Caki2 (cell line): ENCODE data around the gene GOLPH3. TPM values are rescaled to one million over a fixed set of nuclear protein-coding genes. Genes with fewer than 3 reads are reported as not detected.
"Not testable (repeated sequence)": the region's sequence is repeated elsewhere in the genome, so short reads cannot be mapped to it uniquely, and the experiment has no call there.

Source experiments
- DNase-seq: peaks from one replicate; pipeline ENCODE4 v3.0.0-alpha.2; 2015; ENCODE audit warnings: low read depth
- in situ Hi-C: cut with HindIII; loops from 2 replicates; pipeline ENCODE4 v1.10.0; 2016; ENCODE audit warnings: low sequenced_read_pairs, low pct_unique_long_range_greater_than_20kb, mixed read lengths
- total RNA-seq: library from RNA; depleted of rRNA; stranded (reverse); fragments of >200 nt; shearing (Covaris generic); gene quantifications from 2 replicates; pipeline ENCODE4 v1.2.3, GENCODE V29; 2014; ENCODE audit warnings: low replicate concordance

The GOLPH3 gene
- total RNA-seq, 1 experiment from 2014 or later = 55.1 TPM

DNA sequence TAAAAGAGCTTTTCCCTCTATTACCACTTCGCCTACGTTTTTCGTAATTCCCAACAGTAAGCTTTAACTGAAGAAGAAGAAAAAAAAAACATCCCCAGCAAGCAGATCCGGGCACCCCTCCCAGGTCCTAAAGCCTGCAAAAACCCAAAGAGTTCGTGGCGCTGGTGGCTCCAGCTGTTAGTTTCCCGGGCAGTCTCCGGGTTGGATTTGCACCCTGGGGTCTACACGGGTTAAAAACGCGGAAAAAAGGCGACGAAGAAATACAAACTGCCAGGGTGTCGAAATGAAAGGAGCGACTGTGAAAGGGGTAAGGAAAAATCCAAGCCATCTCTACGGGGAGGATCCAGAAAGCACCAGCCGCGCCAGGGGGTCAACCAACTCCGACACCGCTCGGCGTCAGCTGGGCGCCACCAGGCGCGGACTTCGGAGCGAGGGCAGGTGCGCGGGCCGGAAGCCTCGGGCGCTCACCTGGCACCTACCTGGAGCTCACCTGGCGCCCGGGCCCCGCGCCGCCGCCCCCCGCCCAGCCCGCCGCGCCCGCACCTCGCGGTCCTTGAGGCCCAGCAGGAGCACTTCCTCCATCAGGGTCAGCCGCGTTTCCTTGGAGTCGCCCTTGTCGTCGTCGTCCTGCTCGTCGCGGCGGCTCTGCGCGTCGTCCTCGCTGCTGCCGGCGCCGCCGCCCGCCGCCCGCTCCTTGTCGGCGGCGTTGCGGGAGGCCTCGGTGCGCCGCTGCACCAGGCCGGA, 680 bp downstream of the GOLPH3 start:
- in situ Hi-C loops = no loop called here
- DNase-seq = peak; percentile 59

DNA sequence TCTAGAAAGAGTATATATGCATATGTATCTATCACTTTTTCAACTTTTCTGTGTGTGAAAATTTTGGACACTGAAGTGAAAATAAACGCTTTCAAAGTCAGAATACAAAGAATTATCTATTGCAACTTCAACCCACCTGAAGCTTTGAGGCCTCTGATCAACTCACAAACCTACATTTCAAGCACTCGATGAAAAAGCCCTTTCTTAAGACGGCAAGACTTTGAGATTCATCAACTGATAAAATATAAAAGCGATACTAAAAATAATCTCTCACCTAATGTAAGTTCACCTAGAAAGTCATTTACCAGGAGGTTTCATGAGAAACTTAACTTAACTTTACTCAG, 1.2 kb downstream of the GOLPH3 start:
- in situ Hi-C loops = no loop called here
- DNase-seq = no peak

DNA sequence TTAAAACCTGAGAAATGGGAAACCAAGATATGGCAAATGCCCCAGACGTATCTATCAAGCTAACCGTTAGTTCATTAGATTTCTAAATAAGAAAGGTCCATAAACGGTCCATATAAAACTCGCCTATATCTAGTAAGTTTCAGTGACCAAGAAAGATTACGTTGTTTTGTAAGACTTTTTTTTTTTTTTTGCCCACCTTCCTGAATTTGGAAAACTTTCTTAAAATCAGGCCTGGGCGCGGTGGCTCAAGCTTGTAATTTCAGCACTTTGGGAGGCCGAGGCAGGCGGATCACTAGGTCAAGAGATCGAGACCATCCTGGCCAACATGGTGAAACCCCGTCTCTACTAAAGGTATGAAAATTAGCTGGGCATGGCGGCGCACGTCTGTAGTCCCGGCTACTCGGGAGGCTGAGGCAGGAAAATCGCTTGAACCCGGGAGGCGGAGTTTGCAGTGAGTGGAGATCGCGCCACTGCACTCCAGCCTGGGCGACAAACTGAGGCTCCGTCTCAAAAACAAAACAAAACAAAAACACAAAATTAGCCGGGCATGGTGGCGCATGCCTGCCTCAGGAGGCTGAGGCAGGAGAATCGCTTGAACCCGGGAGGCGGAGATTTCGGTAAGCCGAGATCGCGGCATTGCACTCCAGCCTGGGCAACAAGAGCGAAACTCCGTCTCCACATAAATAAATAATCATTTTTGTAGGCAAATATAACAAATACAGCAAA, 1.8 kb downstream of the GOLPH3 start:
- peak; percentile 50 for DNase-seq
- in situ Hi-C loops = not testable (repeated sequence)

DNA sequence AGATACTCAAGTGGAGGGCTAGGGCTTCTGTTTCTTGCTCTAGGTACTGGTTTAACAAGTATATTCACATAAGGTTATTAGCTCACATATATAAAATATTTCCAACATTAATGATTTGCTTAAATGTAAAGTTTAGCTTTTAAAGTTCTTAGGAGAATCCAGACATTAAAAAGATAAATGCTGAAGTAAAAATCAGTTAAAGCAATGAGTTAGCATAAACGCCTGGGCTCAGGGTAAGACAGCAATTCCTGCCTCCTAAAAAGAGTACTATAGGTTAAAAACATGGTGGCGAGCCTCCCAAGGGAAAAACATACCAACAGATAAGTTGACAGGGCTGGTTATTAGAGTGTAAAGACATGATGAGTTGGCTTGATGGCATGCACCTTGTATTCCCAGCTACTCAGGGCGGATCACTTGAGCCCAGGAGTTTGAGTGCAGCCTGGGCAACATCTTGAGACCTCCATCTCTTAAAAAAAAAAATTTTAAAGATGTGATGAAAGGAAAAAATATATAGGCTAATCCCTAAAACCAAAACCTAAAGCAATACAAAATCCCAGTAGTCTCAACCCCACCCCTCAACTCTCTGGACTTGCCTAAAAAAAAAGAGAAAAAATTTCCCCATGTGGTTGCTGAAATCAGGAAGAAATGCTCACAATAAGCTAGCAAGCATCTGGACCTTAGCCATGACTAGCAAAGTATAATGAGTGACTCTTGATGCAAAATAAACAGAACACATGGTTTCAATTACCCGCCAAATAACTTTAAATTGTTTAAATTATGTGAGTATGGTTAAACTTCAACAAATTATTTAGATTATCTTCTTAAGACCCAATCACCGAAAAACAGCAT, 3.6 kb downstream of the GOLPH3 start:
- peak; percentile 22 for DNase-seq
- in situ Hi-C loops = no loop called here

DNA sequence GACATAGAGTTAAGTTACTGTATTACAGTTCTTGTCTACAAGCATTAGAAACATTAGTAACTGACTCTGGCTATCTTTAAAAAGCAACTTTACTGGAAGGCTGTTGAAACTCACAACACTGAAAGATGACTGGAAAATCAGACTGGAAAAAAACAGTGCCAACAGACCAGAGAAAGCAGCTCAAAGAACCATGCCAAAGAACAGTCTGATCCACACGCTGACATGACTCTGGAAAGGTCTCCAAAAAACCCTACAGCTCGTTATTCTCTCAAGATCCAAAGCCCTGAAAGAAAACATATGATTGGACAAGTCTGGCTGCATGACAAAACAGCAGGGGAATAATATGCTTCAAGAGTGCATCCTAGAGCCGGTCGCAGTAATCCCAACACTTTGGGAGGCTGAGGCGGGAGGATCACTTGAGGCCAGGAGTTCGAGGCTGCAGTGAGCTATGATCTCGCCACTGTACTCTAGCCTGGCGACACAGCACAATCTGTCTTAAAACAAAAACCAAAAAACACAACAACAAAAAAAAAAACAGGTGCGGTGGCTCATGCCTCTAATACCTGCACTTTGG, 5.6 kb downstream of the GOLPH3 start:
- no peak for DNase-seq
- in situ Hi-C loops = no loop called here

DNA sequence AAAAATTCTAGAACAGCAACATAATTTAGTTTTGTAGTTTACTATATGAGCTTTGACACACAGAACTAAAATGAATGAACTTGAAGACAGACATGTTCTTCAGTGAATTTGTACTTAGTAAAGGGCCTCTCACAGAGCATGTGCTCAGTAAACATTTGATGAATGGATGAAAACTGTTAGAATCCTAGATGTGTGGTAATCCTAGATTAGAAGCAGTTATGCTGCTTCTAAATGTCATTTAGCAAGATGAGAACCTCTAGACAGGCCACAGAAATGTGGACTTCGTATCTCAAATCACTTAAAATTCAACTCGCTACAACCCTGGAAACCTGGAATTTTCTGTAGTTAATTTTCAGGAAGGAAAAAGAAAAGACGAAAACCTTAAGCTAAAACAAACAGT, 8.5 kb downstream of the GOLPH3 start:
- in situ Hi-C loops = no loop called here
- DNase-seq = no peak

DNA sequence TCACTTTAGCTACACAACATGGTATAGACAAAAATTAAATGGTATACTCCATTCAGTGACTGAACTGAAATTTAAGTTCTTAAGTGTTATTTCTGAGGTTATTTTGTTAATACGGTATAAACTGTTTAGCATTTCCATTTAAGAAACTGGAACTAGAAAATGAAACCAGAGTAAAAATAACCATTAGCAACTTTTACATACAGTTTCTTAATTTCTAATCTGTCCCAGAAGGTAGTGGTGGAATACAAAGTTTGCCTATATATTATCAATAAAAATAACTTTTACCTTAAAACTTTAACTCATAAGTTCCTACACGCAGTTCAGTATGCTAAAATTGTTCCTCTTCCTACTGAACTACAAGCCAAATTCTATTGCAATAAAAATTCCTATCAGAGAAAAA, 10.3 kb downstream of the GOLPH3 start:
- no peak for DNase-seq
- in situ Hi-C loops = no loop called here

DNA sequence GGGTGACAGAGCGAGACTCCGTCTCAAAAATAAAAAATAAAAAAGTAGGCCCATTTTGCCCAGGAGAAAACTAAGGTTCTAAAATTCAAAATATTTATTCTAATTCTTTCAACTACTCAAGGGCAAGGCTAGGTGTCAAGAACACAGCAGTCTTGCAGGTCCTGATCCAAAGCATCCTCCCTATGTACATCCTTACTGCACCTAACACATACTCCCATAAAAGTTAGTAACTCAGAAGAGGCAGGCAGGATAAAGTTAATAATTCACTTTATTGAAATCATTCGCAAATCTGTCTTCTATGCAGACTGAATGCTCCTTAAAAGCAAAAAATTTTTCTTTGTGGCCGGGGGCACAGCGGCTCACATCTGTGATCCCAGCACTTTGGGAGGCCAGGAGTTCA, 11.1 kb downstream of the GOLPH3 start:
- in situ Hi-C loops = no loop called here
- DNase-seq = no peak

DNA sequence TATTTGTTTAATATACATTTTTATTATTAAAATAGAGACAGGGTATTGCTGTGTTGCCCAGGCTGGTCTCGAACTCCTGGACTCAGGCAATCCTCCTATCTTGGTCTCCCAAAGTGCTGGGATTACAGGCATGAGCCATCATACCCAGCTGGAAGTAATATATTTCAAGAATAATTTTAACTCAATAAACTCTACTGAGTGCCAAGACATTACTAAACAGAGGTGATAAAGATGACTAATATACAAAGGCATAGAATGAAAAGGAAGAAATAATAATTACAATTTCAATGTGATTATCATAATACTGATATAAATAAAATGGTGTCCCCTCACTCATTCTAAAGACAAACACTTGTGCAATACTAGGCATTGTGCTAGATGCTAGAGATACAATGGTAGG, 13.9 kb downstream of the GOLPH3 start:
- in situ Hi-C loops = no loop called here
- no peak for DNase-seq

DNA sequence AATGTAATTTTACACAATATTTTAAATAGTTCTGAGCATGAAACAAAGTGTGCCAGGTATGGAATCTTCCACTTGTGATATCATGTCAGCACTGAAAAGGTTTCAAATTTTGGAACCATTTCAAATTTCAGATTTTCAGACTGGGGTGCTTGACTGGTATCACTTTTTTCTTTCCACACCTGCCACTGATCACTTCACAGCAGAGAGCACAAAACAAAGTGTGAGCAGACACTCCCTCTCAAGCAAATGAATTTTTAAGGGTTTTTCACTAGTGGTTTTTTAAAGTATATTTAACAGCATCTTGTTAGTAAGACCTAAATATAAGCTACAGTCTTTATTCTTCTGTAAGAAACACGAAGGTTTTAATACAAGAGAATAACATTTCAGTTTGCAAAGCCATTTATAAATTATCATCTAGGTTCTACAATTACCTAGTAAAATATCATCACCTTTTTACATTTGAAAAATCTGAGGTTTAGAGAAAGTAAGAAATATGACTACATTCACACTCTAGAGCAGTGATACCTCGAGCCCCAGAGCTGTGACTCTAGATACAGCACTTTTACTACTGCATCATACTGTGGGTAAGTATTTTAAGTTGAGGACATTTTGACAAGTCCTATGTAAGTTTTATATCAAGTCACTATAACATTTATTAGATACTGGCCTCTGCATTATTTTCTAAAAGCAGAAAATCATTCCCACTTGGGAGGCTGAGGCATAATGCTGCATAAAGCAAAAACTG, 14.6 kb downstream of the GOLPH3 start:
- DNase-seq = no peak
- in situ Hi-C loops = no loop called here

DNA sequence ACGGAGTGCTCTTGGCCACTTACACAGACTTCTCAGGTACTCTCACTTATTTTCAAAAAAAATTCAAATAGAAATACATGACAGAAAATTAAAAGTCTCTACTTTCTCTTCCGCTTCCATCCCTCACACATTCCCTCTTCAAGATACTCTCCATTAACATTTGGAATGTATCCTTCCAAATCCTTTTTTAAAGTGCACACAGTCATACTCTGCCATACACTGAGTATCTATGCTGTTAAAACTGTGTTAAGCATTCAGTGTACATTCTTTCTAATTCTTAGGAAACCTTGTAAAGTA, 15.5 kb downstream of the GOLPH3 start:
- in situ Hi-C loops = no loop called here
- no peak for DNase-seq

DNA sequence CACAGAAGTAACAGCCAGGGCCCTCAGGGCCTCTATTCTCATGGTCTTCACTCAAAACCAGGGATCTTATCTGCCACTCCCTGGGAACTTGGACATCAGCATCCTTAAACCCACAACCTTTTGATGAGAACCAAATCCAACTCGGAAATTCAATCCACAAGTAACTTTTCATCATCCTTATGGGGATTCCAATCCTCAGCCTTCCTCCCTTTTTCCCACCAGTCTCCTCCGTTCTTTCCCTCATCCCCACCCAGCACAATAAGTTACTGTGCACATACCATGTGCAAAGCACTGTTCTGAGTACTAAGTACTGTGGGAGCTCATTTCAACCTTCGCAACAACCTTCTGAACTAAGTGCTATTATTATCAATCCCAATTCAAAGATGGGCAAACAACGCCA, 17.0 kb downstream of the GOLPH3 start:
- in situ Hi-C loops = no loop called here
- DNase-seq = no peak

DNA sequence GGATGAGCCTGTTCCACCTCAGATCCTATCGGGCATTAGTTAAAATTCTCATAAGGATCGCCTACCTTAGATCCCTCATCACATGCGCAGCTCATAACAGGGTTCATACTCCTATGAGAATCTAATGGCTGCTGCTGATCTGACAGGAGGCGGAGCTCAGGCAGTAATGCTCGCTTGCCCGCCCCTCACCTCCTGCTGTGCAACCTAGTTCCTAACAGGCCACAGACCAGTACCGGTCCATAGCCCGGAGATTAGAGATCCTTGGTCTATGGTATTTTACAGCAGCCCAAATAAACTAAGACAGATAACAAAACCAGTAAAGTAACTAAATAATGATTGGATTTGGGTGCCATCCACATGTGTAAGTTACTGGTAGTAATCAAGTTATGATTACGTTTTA, 17.5 kb downstream of the GOLPH3 start:
- no peak for DNase-seq
- in situ Hi-C loops = no loop called here

DNA sequence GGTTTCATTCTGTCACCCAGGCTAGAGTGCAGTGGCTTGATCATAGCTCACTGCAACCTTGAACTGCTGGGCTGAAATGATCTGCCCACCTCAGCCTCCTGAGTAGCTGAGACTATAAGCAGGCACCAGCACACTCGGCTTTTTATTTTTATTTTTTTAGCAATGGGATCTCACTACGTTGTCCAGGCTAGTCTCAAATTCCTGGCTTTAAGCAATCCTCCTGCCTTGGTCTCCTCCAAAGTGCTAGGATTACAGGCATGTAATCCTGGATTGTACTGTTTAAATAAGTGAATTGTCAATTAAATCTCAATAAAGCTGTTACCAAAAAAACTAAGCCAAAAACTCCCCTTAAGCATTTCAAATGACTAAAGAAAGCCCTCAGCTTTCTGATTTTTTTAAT, 18.9 kb downstream of the GOLPH3 start:
- in situ Hi-C loops = no loop called here
- no peak for DNase-seq

DNA sequence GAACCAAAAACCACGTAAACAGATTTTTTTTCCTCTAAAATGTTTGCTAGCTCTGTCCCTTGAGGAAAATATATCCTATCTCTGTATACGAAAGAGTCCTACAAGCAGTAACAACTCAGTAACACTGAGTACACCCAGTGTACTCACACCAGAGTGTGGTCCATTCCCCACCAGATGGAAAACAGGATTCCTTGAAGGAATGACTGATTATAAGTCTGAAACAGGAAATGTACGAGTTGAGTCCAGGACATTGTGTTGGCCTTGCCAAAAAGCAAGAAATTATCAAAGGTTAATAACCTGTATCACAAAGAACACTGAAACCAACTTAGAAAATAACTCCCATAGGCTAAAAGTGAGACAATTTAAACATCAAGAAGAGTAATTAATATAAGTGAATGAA, 20.4 kb downstream of the GOLPH3 start:
- no peak for DNase-seq
- in situ Hi-C loops = no loop called here

DNA sequence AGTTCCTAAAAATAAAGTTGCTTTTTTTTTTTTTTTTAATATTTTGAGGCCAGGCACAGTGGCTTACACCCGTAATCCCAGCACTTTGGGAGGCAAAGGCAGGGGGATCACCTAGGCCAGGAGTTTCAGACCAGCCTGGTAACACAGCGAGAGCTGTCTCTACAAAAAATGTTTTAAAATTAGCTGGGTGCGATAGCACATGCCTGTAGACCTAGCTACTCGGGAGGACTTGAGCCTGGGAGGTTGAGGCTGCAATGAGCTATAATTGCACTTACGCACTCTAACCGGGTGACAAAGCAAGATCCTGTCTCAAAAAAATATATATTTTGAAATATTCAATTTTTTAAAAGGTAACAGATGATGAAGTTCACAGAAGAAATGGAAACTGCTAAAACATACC, 22.9 kb downstream of the GOLPH3 start:
- in situ Hi-C loops = no loop called here
- DNase-seq = no peak

DNA sequence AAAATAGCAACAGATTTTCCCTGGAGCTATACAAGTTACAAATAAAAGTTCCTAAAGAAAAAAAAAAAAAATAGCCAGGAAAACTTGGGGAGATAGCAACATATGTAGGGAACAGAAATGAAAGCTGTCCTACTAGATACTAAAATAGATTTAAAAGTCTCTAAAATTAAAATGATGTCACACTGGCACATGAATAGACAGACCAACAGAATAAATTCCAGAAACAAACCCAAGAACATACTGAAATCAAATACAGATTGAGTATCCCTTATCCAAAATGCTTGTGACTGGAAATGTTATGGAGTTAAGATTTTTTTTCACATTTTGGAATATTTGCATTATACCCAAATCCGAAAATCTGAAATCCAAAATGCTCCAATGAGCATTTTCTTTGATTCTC, 23.8 kb downstream of the GOLPH3 start:
- in situ Hi-C loops = no loop called here
- DNase-seq = no peak

DNA sequence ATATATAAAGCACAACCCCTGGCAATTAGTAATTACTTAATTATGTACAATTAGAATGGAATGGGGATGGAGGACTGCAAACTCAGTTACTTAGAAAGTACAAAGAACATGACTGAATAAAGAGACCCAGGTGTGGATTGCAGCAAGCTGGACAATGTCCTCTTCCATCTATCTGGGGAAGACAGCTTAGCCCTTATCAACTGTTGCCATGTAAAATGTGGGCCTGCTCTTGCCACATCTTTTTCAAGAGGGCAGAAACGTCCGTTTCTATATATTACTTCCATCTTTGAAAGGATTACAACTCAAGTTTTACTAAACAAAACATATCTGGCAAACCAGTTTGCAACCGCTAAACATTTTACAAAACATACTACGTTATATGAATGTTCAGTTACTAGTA, 26.2 kb downstream of the GOLPH3 start:
- in situ Hi-C loops = no loop called here
- DNase-seq = no peak

DNA sequence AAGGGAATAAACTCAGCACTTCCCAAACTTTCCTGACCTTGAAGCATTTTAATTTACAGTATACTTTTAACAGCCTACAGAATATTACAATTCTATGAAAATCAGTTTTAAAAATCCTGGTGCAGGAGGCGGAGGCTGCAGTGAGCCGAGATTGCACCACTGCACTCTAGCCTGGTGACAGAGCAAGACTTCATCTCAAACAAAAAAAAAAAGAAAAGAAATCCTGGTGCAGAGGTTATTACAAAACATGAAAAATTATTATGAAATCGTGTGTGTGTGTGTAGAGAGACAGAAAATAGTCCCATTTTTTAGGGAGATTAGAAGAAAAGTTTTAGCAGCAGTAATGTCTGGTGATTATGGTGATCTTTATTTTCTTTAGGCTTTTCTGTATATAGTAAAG, 26.9 kb downstream of the GOLPH3 start:
- in situ Hi-C loops = no loop called here
- no peak for DNase-seq
